Measurements from ENCODE around the gene ATG14.
A peak's percentile ranks its signal among the peaks of the same experiment; 100 is the strongest.
"Not testable (repeated sequence)": the region's sequence is repeated elsewhere in the genome, so short reads cannot be mapped to it uniquely, and the experiment has no call there.

The ATG14 gene

DNA sequence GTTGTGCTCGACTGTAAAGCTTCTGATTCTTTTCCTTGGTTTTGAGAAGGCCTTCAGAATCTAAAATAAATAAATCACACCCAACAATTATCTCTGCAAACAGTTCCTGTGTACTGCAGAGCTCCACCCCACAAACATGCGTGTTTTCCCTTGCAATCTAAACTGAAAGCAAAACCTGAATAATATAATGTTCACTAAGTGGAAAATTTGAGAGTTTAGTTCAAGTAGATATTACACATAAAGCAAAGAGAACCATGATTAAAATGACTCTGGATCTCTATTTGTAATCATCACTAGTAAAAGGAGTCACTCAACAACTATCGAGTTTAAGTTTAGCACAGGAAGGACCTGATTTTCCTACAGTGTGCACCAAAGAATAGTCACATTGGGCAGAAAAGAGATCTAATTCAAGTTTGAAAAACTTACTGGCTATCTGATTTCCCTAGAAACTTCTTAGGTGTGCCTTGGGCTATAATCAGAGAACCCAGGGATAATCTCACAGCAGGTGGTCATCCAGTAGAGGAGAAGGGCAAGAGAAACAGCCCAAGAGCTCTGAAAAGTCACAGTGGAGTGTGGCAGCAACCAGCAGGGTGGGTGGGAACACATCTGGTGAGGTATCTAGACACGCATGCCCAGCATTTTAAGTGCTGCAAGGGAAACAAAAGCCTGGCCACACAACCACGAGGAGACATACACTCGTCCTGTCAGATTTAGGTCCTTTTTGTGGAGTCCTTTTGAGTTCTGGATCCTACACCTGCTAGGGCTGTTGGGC is 25.4 kb downstream of the ATG14 start:
- no peak for DNase-seq (ENCODE audit: low read depth)

DNA sequence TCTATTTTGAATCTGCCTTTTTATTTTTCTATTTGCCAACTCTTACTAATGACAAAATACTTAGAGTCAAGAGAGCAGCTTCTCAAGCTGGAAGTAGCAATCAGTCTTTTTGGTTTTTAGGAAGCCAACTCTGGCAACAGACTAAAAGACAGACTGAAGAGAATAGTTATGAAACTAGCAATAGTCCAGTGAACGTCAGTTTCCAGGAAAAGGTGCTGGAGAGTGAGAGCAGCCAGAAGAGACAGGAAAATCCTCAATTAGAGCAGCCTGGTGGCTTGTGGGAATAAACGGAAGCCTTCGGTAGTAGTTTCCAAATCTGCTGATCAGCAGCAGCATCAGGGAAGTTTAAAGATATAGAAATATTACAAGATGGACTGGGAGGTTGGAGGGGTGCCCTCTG is 27.1 kb downstream of the ATG14 start:
- no peak for DNase-seq (ENCODE audit: low read depth)

DNA sequence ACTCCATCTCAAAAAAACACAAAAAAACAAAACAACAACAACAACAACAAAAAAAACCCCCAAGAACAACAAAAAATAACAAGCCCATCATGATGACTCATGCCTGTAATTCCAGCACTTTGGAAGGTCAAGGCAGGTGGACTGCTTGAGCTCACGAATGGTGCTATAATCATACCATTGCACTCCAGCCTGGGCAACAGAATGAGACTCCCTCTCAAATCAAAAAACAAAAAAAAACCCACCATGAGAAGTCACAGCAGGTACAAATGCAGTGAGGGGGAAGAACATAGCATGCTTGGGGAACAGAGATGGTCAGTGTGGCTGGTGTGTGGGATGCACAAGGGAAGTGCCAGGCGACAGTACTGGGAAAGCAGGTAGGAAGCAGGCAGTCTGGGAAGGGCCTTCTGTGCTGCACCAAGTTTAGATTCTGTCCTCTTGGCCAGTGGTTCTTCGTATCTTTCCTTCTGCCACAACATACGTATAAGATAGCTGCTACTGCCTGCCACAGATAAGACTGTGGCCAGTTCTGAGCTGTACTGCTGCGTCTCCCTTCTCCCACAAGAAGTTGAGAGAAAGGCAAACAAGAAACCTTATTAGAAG is 28.0 kb downstream of the ATG14 start:
- DNase-seq (ENCODE audit: low read depth): no peak

DNA sequence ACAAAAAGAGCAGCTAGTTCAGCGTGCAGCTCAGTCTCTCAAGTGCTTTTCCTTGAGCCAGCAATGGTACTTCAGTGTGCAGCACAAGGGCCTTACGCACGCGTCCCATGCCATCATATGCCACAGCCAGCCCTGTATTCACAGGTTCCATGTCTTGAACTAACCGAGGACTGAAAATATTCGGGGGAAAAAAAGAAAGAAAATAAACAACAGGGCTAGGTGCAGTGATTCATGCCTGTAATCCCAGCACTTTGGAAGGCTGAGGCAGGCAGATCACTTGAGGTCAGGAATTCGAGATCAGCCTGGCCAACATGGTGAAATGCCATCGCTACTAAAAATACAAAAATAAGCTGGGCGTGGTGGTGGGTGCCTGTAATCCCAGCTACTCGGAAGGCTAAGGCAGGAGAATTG is 28.6 kb downstream of the ATG14 start:
- not testable (repeated sequence) for DNase-seq (ENCODE audit: low read depth)

DNA sequence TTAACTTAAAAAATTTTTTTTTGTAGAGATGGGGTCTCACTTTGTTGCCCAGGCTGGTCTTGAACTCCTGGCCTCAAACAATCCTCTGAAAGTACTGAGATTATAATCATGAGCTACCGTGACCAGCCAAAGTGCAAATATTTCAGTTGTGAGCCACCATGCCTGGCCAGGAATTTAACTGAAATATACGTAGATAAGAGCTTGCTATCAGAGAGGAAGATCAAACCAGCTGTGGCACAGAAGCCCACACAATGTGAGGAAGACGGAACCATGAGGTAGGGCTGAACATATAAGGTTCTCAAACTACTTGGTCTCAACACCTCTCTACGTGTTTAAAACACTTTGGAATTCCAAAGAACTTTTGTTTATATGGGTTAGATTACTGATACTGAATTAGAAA is 29.1 kb downstream of the ATG14 start:
- DNase-seq (ENCODE audit: low read depth): no peak

DNA sequence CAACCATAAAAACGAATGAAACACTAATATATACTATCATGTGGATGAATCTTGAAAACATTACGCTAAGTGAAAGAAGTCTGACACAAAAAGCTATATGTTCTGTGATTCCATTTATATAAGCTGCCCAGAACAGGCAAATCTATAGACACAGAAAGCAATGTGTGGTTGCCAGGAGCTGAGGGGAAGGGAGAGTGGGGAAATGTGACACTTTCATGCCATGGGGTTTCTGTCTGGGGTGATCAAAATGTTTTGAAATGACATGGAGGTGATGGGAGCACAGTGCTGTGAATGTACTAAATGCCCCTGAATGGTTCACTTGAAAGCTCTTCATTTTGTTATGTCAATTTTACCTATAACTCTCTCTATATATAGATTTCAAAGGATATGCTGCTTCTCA is 30.1 kb downstream of the ATG14 start:
- no peak for DNase-seq (ENCODE audit: low read depth)

DNA sequence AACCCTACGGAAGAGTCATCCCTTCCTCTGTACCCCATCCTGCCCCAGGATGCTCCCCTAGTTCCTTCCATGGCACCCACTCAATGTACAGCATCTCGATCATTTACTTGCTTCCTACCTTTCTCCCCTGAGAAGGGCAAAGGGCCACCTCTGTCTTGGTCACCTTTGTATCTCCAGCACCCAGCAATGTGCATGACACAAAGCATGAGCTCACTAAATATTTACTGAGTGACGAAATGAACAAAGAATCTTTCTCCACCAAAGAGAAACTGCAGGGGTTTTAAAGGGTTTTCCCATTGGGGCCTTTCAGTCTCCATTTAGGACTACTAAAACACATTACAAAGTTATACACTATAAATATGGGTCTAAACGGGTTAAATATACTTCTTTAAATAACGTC is 30.6 kb downstream of the ATG14 start:
- no peak for DNase-seq (ENCODE audit: low read depth)

DNA sequence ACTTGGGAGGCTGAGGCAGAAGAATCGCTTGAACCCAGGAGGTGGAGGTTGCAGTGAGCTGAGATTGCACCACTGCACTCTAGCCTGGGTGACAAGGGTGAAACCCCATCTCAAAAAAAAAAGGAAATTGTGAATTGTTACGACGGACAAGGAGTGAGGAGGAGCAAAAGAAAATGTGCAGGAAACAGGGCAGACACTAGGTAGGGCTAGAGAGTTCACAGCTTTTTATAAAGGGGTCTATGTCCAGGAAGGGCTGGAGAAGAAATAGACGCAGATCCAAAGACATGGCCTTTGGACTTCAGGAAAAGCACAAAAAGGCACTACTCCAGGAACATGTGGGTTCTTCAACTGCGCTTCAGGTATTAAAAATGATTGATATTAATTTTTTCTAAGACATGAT is 34.4 kb downstream of the ATG14 start:
- DNase-seq (ENCODE audit: low read depth): no peak

DNA sequence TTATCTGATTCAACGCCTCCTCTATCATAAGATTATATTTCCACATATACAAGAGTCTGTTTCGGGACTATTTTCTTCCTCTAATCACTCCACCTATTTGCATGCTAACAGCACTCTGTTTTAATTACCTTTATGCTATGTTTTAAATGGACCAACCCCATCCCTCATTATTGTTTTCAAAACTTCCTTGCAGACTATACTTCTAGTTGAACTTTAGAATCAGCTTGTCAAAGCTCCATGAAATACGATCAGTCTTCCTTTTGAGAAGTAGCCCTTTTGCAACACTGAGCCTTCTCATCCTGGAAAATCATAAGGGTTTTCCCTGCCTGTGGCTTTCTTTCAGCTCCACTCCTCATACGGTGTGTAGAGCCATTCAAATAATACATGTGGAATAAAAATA is 36.9 kb downstream of the ATG14 start:
- no peak for DNase-seq (ENCODE audit: low read depth)

DNA sequence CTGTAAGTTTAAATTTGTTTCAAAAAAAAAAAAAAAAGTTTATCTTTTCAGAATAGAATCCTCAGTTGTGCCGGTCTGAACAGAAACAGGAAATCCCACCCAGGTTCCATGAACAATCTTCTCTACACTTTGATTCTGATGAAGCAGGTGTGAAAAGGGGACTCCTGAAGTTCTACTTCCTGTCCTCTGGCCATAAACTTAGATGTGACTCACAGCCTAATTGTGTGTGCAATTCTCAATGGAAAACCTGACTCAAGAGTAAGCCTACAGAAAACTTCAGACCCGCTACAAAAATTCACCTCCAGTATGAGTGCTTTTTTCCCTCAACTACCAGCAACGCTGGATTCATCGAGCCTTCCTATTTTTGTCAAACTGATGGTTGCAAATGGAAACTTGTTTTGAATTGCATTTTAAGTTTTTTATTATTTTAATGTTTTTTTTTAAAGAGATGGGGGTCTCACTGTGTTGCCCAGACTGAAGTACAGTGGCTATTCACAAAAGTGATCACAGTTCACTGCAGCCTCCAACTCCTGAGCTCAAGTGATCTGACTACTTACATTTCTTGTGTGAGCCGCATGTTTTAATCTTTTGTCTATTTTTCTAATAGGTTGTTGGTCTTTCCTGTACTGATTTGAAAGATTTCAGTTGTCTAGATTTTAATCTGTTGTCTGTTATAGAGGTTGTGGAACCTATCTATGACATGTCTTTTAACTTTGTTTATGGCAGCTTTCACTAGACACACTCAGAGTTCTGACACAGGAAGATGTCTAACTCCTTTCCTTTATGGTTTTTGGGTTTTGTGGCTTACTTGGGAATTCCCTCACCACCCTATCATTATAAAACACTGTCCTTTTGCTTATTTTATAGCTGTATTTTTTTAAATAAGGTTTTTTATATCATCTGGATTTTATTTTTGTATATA is 37.6 kb downstream of the ATG14 start:
- DNase-seq (ENCODE audit: low read depth): peak; percentile 39

DNA sequence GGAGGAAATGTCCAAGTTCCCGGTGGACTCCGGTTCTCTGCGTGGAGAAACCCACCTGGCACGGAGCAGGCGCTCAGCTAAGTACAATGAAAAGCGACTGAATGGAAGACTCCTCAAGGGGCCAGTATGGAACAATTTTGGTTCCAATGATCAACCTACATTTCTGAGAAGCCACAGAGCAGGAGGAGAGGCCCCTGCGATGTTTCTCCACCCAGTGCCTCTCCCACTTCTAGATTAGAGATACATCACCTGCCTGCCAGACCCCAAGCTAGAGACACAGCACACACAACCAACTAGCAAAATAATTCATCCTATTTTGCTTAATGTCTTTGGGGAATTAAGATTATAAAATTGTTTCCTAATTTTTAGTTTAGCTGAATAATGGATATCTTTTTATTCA is 38.8 kb downstream of the ATG14 start:
- DNase-seq (ENCODE audit: low read depth): no peak

DNA sequence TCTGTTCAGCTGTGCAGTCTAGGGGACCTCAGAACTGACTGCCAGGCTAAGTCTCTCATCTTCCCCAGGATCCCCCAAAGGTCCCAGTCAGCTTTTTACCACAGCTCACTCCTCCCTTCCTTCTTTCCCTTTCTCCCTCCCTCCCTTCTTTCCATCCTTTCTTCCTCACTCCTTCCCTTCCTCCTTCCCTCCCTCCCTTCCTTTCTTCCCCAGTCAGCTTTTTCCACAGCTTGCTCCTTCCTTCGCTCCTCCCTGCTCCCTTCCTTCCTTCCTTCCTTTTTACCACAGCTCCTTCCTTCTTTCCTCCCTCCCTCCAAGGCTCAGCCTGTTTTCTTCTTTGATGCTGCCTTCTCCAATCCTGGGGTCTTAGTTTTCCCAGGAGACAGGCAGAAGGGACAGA is 39.2 kb downstream of the ATG14 start:
- no peak for DNase-seq (ENCODE audit: low read depth)

DNA sequence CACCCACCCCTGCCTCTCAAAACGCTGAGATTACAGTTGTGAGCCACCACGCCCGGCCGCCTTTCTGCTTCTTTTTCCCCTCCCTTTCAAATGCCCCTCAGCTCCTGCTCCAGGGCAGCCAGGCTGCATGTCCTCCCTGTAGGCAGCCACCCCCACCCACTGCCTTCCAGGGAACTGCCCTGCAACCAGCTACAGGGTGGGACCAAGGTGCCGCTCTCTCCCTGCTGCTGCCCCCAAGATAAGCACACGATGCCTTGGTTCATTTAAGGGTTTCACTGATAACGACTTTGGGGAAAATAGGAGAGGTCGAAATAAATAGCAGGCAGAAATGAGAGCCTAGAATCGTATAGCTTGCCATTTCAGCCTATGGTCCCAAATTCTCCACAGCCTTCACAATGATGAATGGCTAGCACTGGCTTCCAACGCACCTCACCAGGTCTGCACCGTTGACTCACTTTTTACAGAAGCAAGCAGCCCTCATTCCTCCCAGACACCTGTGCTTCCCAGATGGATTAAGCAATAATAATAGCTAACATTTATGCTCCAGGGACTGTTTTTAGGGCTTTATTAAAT is 40.7 kb downstream of the ATG14 start:
- no peak for DNase-seq (ENCODE audit: low read depth)

DNA sequence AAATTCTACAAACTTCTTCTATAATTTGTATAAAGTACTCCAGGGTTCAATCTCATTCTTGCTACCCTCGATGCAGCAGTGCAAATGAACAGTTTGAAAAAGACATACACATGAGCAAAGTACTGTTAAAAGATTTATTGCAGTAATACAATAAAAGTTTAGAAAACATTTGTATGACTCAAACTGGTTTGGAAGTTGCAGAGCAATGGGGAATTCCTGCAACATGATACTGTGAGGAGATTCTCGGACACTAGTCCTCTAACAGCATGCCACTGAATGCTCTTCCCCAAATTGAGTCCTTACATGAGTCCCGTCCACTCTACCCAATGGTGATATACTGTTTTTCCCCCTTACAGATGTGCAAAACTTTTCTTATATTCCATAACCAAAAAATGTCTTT is 45.4 kb downstream of the ATG14 start:
- DNase-seq (ENCODE audit: low read depth): no peak

DNA sequence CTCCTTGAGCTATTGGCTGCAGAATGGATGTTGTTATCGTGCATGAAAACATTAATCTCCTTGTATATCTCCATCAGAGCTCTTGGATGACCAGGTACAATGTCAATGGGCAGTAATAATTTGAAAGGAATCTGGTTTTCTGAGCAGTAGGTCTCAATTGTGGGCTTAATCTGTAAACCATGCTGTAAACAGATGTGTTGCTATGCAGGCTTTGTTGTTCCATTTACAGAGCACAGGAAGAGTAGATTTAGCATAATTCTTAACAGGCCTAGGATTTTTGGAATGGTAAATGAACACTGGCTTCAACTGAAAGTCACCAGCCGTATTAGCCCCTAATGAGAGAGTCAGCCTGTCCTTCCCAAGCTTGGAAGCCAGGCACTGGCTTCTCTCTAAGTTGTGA is 50.4 kb downstream of the ATG14 start:
- no peak for DNase-seq (ENCODE audit: low read depth)

DNA sequence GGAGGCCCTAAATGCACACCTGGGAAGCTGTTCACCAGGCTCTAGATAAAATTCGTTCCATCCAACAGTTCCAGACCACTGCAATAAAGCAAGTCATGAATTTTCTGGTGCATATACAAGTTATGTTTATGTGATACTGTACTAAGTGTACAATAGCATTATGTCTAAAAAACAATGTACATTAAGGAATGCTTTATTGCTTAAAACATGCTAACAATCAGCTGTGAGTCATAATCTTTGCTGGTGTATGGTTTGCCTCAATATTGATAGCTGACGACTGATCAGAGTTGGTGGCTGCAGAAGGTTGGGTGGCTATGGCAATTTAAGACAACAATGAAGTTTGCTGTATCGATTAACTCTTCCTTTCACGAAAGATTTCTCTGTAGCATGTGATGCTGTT is 52.3 kb downstream of the ATG14 start:
- DNase-seq (ENCODE audit: low read depth): no peak

DNA sequence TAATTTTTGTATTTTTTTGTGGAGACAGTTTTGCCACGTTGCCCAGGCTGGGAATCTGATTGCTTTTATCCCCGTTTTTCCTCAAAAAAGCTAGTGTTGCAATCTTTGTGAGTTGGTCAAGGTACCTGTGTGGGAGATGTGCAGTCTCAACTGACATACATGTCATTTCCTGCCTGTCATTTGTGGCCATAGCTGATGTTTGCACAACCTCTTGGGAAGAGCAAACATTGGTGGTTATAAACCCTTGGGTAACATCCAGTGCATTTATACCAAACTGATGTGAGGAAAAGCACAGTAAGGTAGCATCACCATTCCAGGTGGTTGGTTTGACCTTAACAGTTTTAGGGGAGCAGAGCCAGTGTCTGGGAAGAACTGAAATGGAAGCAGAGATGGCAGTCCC is 54.7 kb downstream of the ATG14 start:
- DNase-seq (ENCODE audit: low read depth): no peak

DNA sequence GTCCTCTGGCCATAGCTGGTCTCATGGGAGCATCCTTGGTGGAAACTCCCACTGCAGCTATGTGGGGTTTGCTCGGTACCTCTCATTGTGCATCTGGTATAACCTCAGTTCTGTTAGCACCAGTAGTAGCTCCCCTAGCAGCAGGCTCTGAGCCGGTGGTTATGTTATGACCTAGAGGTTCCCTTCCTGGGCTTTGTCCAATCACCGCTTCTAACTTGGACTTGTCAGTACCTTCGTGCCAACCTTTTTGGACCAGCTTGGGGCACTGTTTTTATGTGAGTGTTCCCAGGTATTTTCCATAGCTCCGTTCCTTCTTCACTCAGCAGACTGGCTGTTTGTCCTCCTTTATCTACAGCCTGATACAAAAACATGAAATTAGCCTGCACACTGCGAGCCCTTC is 55.7 kb downstream of the ATG14 start:
- no peak for DNase-seq (ENCODE audit: low read depth)

DNA sequence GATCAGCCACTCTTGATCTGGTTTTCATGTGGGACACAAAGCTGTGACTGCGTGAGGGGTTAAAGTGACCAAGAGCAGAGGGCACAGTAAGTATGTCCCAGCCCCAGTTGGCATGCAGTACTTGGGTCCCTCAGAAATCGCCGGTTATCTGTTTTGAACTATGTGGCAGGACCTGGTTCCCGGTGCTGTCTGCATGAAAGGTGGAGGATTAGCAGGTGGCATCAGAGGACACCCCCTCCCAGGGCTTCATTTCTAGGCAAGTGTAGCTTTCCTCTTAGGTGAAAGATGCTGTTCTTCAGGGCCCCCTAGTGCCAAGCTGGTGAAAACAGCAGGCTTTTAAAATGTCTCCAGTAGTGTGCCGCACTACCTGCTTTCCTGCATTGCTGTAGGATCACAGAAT is 57.1 kb downstream of the ATG14 start:
- peak; percentile 48 for DNase-seq (ENCODE audit: low read depth)

DNA sequence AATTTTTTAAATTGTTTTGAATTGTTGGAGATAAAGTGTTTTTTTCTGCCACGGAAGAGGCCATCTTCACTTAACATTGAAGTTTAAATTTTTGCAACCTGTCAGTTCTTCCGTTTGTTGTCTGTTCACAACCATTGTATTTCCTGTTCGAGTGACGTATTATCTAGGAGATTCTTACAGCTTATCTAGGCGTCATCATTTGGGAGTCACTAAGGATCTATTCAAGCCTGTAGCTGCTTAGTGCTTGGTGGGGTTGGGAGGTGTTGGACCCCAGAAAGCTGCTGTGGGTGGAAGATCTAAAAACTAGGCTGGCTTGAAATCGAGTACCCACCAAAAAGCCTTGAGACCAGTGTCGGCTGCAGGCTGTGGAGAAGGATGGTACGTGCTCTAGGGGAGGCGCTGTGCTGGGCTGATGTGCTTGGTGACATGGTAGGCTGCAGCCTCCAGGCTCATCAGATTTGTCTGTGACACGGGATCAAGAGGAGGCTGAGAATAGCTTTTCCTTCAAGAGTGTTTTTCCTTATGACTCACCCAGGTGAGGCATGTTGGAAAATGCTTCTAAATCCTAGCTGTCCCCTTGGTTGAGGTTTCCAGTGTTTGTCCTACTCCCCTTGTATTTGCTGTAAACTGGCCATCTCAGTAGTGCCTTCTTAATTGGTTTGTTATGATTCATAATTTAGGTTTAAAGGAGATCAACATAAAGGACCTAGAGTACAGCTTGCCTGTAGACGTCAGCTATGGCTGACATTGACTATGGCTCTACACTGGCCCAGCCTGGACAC is 57.8 kb downstream of the ATG14 start:
- DNase-seq (ENCODE audit: low read depth): no peak

DNA sequence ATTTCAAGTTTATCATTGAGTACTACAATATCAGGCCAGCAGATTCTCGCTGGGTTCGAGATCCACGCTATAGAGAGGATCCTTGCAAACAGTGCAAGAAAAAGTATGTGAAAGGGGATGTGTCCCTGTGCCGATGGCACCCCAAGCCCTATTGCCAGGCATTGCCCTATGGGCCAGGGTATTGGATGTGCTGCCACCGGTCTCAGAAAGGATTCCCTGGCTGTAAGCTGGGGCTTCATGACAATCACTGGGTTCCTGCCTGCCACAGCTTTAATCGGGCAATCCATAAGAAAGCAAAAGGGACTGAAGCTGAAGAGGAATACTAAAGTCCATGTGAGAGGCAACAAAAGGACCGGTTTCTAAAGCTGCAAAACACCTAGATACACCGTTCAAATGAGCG is 59.4 kb downstream of the ATG14 start:
- no peak for DNase-seq (ENCODE audit: low read depth)

DNA sequence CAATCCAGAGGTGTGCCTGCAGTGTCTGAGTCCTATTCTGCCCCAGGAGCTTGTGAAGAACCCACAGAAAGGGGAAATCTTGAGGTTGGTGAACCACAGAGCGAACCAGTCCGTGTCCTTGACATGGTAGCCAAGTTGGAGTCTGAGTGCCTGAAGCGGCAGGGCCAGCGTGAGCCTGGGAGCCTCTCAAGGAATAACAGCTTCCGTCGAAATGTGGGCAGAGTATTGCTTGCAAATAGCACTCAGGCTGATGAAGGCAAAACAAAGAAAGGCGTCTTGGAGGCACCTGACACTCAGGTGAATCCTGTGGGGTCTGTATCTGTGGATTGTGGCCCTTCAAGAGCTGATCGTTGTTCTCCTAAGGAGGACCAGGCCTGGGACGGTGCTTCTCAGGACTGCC is 60.5 kb downstream of the ATG14 start:
- no peak for DNase-seq (ENCODE audit: low read depth)

All from stimulated activated CD4-positive, alpha-beta T cell treated with anti-CD3 and anti-CD28 coated beads, Interleukin-2, amount 100 ng/mL, for 4 hours (primary cell).